Medulla oblongata (tissue), 1 donor: ENCODE results near the gene SYNE1.
"Not testable (repeated sequence)": the region's sequence is repeated elsewhere in the genome, so short reads cannot be mapped to it uniquely, and the experiment has no call there.

ENCODE experiments used
- DNase-seq: peaks from one replicate; pipeline ENCODE4 v3.0.0-alpha.2; 2015; ENCODE audit errors: extremely low spot score

Gene SYNE1

DNA sequence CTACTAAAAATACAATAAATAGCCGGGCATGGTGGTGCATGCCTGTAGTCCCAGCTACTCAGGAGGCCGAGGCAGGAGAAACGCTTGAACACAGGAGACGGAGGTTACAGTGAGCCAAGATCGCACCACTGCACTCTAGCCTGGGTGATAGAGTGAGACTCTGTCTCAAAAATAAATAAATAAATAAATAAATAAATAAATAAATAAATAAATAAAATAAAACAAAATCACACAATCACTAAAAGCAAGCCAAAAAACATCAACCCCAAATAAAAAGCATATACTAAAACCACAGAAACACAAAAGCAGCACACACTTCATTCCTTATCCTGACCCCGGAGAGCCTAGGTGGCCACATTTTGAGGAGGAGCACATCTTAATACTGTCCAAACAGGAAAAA is 498.8 kb downstream of the SYNE1 start:
- DNase-seq = not testable (repeated sequence)

DNA sequence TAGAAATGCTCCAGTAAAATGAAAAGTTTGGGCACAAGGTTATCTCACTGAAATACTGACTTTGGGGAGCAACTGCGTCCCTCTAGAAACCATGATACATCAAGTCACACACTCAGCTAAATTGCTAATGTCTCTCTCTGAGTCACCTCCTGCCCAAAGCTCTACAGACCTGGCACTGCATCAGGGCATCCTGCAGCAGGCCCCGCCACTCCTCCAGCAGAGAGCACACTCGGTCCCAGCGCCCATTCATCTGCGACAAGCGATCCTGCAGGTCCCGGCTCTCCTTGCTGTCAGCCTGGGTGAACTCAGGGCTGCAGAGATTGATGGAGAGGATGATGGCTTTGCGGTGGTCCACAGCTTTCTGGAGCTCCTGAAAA is 500.7 kb downstream of the SYNE1 start:
- no peak for DNase-seq

DNA sequence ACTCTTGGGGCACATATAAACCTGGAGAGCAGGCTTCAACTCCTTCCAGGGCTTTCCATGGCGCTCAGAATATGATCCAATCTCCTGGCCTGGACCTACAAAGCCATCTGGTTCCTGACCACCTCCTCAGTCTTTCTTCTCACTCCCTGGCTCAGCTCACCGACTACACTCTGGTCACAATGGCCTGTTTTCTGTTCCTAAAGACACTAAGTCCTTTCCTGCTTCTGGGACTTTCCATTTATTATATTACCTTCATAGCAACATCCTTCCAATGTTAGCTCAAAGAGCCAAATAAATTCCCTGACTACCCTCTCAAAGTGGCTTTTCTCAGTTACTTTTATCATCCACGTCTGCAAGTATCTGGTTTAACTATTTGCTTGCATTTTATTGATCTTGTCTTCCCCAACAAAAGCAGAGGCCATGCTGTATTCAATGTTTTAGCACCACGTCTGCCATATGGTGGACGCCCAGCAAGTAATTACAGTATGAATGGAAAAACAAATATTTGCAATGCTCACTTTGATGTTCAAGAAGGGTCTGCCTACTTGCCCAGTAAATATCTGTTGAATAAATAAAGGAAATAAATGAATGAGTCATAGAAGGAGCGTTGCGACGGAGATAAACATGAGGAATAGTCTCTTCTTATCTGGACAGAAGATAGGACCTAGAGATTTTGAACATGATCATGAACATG is 501.3 kb downstream of the SYNE1 start:
- DNase-seq = no peak

DNA sequence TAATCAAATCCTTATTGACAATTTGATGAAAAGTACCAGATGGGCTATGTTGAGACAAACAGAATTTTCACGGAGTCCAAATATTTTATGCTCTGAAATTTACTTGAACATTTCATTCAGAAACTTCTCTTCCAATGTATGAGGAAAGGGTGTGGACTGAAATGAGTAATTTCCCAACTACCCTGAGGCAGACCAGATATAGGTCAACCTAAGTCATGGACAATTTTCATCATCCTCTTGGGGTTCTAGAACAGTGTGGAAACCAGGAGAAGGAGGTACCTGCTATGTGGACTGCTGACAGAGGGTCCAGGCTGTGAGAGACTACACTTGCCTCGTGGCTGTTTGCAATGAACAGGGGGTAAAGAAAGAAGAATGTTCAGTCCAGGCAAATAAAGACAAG is 506.7 kb downstream of the SYNE1 start:
- DNase-seq = no peak

DNA sequence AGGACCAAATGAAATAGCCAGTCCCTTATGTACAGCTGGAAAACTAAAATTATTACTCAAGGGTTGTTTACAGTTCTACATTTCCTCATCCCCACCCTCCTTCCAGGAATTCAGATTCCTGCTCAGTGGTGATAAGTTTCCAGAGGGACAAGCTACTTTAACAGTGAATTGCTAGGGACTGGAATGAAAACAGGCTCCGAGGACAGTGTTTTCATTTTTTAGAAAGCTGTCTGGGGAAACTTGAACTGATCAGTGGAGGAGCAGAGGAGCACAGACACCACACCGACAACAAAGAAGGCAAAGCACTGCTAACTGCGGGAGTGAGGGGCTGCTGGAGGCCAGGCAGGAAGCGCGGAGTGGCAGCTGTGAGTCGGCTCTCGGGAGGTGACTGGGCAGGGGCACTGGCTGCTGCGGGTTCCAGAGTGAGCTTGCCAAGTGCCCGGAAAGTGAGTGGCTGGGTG is 507.4 kb downstream of the SYNE1 start:
- DNase-seq = no peak

DNA sequence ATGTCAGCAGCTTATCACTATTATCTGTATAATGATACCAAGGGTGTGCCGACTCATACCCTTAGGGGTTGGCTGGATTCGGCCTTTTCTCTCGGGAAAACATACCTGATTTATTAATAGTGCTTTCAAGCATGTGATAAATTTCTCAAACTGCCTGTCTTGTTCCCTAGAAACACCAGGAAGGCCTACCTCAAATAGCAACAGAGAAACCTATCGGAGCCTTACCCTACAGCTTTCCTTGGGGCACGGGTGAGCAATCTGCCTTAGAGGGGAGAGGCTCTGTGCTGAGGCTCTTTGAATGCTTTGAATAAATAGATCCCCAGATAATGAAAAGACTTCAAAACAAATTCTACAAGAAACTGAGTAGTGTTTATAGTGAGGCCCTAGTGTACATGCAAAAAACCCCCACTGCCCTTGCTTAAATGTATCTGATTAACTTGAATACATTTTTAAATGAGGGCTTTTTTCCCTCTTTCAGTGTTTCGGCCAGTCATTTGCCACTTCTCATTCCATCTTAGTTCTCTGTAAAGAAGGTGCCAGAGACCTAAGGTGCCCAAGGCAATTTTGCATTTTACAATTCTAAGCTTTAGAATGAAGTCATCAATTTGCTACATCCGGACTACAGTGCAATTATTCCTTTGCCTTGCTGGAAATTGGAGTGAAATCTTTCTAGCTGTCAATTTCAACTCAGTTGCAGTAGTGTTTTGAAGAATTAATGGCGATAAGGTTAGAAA is 509.6 kb downstream of the SYNE1 start:
- no peak for DNase-seq

DNA sequence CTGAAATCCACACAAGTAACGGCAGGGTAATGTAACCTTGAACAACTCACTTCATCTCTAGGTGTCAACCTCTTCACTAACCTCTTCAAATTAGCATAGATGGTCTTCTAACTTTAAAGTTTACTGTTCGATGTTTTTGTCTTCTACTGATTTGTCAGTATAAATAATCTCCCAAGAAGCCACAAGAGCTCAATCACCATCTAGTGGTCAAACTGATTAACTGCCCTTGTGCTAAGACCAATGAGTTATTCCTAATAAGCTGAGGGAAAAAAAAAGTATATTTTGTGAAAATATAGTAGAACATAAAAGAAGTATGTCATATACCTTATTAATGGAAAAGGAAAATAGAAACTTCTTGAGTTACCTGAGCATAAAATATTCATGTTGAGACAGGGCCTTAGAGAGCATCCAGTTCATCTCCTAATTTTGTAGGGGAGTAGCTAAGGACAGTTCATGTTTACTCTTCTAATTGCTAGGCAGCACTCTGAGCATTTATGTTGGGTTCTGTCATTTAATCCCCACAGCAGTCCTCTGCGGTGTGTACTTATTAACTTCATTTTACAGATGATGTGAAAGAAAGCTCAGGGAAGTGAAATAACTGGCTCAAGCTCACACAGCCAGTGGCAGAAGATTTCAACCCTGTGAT is 512.6 kb downstream of the SYNE1 start:
- peak; percentile 76 for DNase-seq

DNA sequence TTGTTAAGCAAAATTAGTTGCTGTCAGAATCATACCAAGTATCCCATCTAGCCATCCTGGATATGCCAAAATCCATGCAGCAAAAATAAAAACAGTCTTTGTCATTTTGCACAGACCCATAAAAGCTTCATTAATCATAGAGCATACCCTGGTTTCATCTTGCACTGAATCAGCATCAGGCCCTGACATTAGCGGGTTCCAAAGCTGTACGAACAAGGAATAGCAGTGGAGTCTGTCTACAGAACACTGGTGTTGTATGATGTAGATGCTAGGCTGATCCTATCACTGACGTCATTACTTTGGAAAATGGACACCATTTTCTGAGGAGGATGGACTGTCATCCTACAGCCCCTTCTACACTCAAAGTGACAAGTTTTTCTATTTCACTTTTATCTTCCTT is 514.1 kb downstream of the SYNE1 start:
- no peak for DNase-seq

DNA sequence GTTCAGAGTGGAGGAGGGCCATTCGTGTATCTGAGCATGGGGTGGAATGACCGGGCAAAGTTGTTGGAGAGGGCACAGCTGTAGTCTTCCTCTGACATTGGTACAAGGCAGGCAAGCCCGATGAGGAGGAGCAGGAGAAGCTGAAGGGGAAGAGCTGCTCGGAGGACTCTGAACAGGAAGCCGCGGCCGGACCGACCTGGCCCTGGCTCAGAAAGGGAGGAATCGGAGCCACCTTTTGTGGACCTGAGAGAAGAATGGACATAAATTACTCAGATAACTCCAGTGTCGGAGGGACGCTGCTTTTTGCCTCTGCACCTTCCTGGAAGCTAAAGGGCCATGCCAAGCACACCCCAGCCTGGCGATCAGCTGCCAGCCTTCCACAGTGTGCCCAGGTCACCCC is 514.7 kb downstream of the SYNE1 start:
- no peak for DNase-seq

DNA sequence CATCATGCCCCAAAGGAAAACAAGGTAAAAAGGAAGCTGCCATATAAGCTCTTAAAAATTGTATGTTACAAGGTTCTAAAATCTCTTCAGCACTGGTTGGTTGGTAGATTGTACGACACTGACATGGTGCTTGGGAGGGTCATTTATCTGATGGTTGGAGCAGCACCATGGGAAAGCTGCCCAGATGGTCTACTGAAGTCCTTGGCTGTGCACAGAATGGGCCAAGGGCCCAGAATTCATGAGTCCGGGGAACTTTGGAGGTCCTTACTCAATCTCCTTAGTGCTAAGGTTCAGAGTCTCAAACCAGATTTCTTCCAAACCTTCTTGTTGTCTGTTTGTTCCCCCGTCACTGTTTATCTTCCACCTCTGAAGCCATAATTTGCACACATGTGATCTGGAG is 515.3 kb downstream of the SYNE1 start:
- DNase-seq = peak; percentile 63

DNA sequence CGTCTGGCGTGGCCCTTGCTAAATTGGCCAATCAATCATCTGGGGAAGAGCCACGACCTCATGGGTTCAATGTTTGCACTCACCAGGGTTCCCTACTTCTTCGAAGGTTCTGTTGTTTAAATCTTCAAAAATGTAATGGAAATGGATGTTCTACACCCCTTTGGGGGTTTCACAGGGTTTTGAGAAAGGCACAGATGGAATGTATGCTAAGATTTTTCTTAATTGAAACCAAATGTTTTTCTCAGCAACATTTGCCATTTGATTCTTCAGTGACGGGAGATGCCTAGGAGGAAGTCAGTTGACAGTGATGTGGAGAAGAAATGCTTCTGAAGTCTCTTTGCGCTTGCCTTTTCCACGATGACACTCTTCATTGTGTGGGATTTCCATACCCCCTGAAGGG is 517.3 kb downstream of the SYNE1 start:
- DNase-seq = no peak

DNA sequence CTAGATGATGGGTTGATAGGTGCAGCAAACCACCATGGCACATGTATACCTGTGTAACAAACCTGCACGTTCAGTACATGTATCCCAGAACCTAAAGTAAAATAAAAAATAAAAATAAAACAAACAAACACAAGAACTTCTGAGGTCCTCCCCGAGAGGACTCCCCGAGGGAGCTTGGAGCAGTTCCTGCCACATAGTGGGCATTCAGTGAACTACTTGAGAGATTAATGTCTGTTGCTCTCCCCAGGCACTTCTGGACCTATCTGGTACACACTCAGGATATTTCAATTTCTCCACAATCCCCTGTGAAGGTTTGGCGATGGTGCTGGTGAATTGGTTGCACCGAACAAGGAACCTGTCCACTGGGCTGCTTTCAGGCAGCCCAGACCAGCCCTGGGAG is 518.5 kb downstream of the SYNE1 start:
- DNase-seq = no peak

DNA sequence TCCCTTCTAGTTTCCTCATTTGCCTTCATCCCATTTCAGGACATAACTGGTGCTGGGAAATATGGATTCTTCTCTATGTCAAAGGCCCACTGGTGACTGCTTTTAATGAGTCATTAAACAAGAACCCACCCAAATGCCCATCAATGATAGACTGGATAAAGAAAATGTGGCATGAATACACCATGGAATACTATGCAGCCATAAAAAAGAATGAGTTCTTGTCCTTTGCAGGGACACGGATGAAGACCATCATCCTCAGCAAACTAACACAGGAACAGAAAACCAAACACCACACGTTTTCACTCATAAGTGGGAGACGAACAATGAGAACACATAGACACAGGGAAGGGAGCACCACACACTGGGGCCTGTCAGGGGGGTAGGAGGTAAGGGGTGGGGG is 518.9 kb downstream of the SYNE1 start:
- no peak for DNase-seq

DNA sequence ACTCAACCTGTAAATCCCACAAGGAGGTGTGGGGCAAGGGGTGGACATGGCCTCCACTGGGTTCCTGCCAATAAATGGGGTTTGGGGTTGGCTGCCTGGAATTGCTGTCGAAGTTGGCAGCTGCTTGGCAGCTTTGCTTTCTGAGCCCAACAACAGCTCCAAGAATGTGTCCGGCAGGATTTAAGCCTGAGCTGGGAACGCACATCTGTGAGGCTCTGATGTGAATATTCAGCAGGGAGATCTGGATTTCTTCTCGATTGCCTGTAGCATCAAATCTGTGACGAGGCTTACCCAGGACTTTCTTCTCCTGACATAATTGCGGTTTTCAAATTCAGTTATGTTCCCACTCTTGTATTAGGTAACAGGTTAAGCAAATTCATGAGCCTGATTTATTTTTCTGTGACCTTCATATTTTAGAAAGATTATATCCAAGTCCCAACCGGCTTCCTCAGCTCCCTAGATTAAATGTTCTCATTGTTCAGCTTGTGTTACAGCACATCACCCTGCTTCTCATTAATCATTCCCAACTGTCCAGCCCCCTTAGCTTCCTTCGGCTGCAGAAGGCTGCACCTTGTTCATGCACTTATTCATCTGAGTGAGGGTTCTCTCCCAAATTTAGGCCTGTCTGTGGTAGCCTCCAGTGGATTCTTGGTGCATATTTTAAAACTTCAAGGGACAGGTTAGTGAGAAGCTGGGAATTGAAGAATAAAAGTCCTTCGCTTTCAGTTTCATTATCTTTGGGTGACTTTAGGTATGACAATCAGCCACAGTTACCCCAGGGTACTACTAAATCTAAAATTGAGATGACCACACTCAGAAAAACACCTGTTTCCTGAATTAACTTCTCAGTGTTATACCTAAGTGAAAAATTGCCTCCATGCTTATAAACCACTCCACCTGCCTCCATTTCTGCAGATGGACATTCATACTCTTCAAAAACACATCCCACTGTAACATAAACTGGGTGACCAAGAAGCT is 519.7 kb downstream of the SYNE1 start:
- no peak for DNase-seq

DNA sequence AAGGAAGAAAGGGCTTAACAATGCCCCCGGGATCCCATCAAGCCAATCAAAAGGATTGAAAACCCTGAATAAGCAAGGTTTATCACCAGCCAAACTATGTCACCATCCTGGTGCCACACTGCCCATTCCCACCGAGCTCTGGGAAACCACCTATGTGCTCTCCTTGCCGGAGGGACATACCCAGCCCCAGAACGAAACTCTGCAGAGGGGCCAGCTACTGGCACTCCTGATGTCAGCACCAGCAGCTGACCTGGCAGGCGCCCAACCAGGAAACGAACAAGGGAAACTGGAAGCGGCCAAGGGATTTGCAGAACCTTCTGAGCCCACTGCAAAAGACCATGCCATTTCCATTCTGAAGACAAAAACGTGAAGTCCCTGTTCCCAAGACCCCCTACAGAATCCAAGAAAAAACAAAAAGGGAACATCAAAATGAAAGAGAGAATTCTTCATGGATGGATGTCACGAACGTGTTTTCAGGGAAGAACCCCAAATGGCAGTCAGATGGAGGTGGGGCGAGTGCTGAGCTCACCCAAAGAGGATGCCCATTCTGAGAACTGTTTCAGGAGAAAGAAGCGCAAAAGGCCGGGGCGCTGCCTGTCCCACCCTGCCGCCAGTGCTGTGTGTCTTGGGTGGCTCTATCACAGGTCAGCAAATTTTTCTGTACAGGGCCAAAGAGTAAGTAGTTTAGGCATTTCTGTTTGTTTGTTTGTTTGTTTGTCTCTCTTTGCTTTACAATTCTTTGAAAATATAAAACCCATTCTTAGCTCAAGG is 524.5 kb downstream of the SYNE1 start:
- peak; percentile 54 for DNase-seq

DNA sequence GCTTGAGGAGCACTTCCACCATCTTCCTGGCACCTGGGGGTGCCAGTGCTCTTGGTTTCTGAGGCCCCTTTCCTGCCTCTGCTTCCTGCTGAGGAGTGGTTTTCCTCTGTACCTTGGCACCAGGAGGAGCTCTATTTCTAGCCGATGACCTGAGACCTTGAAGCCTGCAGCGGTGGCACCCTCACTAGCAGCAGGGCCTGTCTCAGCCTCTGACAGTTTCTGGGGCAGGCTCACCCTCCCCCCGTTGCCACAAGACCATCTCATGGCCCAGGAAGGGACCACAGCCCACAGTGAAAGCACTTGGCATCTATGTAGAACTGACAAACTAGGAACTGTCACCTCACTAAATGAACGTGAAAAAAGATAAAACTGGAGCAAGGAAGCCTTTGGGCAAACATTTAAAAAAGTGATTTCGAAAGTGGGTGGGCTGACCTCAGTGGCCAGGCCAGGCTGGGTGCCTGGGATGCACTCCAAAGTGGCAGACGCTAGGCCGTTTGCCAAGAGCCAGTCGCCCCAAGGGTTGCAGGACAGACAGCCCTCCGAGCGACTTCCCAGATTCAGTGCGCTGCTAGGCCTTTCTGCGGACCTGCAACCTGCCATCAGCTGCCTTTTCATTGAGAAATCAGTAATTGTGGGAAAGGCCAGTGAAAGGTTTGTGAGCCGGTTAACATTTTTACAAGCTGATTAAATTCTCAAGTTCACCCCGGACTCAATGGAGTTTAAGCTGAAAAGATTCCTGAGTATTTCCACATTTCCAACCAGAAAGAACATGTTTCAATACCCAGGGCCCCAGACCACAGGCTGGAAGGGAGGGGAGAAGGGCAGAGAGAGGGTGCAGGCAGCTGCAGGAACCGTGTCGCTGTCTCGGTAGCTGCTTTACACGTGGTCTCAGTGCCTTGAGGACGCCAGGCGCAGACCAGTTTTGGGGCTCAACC is 526.0 kb downstream of the SYNE1 start:
- no peak for DNase-seq

DNA sequence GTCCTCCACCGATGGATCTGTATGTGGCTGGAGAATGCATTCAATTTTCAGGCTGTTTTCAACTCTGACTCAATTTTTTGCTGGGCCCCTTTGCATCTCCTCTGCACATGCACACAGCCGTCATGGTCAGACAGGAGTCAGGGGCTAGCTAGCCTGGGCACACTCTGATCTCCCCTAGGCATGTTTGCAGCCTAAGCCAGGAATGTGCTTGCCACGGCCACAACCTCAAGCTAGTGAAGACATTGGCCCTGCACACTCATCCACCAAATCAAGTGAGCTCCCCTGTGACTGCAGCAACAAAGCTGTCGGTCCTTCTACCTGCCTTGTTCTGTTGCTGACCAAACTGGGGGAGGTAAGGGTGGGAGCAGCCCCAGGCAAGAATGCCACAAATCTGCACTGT is 529.2 kb downstream of the SYNE1 start:
- DNase-seq = no peak

DNA sequence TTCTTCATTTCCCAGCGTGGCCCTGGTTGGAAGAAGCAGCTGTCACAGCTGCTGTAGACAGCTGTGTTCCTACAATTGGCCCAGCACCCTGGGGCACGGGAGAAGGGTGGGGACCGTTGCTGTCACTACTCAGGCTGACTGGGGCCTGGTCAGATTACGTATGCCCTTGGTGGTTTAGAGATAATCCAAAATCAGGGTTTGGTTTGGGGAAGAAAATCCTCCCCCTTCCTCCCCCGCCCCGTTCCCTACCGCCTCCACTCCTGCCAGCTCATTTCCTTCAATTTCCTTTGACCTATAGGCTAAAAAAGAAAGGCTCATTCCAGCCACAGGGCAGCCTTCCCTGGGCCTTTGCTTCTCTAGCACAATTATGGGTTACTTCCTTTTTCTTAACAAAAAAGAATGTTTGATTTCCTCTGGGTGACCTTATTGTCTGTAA is 537.0 kb downstream of the SYNE1 start:
- no peak for DNase-seq

DNA sequence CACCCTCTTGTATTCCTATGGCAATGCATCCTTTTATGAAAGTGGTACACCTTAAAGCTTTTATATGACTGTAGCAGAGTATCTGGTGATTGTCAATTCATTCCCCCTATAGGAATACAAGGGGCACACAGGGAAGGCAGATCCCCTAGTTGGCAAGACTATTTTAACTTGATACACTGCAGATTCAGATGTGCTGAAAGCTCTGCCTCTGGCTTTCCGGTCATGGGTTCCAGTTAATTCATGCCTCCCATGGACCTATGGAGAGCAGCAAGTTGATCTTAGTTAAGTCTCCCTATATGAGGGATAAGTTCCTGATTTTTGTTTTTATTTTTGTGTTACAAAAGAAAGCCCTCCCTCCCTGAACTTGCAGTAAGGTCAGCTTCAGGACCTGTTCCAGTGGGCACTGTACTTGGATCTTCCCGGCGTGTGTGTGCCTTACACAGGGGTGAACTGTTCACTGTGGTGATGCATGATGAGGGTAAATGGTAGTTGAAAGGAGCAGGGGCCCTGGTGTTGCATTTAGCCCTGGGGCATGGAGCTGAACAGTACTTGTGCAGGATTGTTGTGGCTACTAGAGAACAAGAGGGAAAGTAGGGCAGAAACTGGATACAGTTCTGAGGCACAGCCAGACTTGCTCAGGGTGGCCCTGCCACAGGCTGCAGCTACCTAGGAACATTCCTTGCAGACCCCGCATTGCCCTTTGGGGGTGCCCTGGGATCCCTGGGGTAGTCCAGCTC is 537.5 kb downstream of the SYNE1 start:
- no peak for DNase-seq
